ENCODE measurements around the gene IL34.

The IL34 gene

DNA sequence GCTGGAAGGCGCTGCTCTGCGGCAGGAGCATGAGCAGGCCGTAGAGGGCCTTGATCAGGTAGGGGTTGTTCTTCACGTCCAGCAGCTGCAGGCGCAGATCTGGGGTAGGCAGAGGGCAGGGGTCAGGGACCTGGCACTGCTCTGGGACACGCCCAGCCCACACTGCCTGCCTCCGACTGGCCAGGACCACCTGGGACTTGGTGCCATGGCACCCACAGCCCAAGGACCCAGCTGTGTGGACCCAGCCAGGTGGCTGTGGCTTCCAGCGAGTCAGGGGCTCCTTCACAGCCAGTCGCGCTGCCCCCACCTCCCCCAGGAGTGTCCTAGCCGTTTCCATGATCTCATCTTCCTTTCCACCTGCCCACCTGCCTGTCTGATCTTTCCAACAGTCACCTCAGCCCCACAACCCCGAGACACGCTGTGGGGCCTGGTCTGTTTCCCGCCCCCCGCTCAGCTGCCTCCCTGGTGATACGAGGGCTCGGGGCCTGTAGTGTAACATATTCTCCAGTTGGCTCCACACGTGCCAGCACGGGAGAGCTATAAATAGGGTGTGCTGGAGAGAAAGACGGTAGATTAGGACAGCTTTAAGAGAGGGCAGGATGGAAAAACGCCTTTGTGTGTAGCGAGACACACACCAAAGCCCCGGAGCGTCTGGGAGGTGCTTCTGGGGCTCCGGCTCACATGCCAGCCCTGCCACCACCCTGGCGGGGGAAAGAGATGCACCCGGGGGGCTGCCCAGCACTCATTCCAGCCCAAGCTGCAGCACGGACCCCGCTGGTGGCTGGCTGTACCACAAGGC, 46.7 kb downstream of the IL34 start:
- TF ChIP-seq, protein P1, sequence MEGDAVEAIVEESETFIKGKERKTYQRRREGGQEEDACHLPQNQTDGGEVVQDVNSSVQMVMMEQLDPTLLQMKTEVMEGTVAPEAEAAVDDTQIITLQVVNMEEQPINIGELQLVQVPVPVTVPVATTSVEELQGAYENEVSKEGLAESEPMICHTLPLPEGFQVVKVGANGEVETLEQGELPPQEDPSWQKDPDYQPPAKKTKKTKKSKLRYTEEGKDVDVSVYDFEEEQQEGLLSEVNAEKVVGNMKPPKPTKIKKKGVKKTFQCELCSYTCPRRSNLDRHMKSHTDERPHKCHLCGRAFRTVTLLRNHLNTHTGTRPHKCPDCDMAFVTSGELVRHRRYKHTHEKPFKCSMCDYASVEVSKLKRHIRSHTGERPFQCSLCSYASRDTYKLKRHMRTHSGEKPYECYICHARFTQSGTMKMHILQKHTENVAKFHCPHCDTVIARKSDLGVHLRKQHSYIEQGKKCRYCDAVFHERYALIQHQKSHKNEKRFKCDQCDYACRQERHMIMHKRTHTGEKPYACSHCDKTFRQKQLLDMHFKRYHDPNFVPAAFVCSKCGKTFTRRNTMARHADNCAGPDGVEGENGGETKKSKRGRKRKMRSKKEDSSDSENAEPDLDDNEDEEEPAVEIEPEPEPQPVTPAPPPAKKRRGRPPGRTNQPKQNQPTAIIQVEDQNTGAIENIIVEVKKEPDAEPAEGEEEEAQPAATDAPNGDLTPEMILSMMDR (IDR thresholded peaks at IDR 0.05; ENCODE audit: borderline replicate concordance, insufficient read depth, low read depth, low read length), result no peak
- H3K4me3 ChIP-seq (ENCODE audit: low read depth, low read length), result no peak overlapping the region

DNA sequence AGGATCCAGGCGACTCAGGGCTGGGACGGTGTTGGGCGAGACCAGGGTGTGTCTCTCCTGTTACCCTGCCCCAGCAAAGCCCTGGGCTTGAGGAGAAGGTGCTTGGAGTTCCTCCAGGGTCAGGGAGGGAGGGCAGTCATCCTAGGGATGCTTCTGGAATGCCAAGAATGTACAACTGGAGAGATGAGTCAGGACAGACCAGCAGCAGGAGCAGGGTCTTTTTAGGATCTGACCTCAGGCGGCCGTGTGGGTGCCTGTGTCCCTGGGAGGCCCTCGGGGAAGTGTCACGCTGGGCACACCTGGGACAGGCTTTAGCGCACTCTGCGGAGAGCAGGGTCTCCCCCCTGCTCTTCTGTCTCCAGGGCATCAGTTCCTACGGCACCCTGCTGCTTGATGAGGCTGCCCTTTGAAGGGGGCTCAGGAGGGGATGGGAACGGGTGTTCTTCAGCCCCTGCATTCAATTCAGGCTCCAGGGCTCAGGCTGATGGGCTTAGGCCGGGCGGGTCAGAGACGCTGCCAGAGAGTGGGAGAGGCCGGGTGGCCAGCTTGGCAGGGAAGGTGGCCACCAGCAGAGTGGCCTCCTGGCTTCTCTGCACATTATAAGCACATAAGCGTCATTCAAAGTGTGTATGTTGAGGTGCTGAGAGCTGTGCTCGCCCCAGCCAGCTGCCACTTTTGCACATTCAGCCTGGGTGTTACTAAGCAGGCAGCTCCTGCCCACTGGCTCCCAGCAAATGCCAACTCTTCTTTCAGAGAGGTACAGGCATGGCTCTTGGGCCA, 47.9 kb downstream of the IL34 start:
- no peak overlapping the region for H3K4me3 ChIP-seq (ENCODE audit: low read depth, low read length)
- TF ChIP-seq, protein P1 (IDR thresholded peaks at IDR 0.05; ENCODE audit: borderline replicate concordance, insufficient read depth, low read depth, low read length), result no peak

DNA sequence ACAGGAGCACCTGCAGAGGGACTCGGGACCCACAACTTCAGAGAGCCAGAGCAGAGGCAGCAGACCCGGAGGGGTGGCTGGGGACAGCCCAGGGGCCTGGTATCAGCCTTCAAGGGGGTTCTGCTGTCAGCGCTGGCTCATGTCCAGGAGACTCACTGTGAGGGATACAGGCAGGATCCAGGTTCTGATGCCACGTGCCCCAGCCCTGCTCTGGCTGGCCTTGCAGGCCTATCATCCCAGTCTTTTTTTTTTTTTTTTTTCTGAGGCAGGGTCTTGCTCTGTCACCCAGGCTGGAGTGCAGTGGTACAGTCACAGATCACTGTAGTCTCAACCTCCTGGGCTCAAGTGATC, 48.5 kb downstream of the IL34 start:
- TF ChIP-seq, protein P1 (IDR thresholded peaks at IDR 0.05; ENCODE audit: borderline replicate concordance, insufficient read depth, low read depth, low read length), result no peak
- no peak overlapping the region for H3K4me3 ChIP-seq (ENCODE audit: low read depth, low read length)

DNA sequence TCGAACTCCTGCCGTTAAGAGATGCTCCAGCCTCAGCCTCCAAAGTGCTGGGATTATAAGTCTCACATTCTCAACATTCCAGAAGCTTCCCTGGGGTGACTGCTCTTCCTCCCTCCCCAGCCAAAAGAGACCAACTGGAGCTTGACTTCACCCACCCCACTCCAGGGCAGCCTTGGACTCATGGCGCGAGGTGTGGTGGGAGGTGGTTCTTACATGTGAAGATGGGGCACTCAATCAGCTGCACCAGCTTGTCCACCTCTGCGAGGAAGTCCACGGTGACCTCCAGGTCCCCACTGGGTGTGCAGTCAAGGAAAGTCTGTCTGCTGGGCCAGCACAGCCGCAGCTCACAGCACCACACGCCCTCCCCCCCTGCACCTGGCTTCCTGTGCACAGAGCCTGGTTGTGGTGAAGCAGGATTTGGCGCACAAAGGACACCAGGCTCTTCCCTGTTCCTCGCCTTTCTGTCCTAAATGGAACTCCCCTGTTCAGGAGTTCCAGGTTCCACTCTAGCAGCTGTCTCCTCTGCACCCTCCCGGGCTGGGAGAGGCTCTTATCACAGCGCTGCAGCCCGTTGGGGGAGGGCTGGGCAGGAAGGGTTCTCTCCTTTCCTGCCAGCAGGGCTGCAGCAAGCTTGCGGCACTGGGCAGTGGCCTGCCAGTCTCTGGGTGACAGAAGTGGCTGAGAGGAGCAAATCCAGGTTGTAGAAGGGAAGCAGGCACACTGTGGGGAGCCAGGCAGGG, 49.1 kb downstream of the IL34 start:
- TF ChIP-seq, protein P1 (IDR thresholded peaks at IDR 0.05; ENCODE audit: borderline replicate concordance, insufficient read depth, low read depth, low read length), result no peak
- H3K4me3 ChIP-seq (ENCODE audit: low read depth, low read length), result no peak overlapping the region

DNA sequence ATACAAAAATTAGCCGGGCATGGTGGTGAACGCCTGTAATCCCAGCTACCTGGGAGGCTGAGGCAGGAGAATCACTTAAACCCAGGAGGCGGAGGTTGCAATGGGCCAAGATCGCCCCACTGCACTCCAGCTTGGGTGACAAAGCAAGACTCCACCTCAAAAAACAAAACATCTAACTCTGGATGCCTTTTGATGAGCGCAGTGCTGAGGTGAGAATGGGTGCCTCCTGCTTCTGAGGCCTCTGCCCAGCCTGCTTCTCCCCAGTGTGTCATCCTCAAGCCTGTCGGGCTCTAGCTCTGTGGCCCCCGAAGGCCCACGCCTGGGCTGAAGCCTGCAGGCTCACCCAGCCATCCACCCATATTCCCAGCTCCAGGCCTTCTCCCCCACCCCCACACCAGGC, 50.0 kb downstream of the IL34 start:
- TF ChIP-seq, protein P1 (IDR thresholded peaks at IDR 0.05; ENCODE audit: borderline replicate concordance, insufficient read depth, low read depth, low read length), result no peak

DNA sequence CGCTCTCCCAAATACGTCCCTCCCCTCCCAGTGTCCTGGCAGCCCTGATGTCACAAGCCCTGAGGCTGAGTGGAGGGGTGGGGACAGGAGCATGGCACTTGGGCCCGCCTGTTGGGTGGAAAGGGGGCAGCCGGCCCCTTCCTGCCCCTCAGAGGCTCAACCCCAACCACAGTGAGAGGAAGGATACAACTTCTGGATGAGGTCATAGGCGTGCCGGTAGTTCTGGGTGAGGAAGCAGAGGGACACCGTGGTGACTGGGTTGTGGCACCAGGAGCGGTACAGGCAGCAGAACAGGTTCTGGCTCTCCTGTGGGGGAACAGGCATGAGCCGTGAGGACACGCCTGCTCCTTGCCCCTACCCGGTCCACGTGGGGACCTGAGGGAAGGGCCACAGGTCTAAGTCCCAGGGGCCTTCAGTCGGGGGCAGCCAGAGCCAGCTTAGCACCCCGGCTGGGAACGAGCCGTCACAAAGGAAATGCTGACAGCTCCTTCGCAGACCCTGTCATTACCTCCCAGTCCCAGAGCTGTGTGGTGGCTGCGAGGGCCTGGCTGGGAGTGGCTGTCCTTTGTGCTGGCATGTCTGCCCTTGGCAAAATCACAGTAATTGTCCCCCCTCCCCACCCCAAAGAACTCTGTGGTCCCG, 50.7 kb downstream of the IL34 start:
- TF ChIP-seq, protein P1 (IDR thresholded peaks at IDR 0.05; ENCODE audit: borderline replicate concordance, insufficient read depth, low read depth, low read length), result no peak
- no peak overlapping the region for H3K4me3 ChIP-seq (ENCODE audit: low read depth, low read length)

More for the DNA sequence above, 50.0 kb downstream of the IL34 start:
- H3K4me3 ChIP-seq (ENCODE audit: low read depth, low read length), result no peak overlapping the region

All from GM12875 (cell line).